ENCODE measurements around the gene NET1.
"Not testable (repeated sequence)": the region's sequence is repeated elsewhere in the genome, so short reads cannot be mapped to it uniquely, and the experiment has no call there.

The NET1 gene

DNA sequence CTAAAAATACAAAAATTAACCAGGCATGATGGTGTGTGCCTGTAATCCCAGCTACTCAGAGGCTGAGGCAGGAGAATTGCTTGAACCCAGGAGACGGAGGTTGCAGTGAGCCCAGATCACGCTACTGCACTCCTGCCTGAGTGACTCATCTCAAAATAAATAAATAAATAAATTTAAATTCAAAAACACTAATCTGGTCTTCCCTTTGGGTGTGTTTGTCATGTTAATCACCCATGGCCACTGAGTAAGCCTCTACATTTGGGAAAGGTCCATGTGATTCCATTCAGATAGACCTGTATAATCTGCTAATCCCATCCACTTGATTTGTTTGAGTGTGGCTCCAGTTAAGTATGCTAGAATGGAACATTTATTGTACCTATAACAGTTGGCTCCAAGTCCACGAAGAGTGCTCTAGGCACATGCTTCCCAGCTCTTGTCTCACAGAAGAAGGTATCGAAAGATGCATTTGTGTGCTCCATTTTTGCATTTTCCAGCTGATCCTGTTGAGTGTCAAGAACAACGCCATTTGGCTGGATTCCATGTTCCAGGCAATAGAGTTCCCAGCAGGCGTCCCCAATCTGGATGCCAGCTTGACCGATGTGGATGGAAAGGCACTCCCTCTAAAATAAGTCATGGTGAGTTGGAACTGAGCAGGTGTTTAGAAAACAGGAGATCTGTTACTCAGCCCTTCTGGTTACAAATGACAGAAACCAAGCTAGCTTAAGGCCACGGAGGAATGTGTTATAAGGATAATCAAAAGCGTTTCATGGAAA lies 11.7 kb upstream of the NET1 start:
- no peak for DNase-seq

DNA sequence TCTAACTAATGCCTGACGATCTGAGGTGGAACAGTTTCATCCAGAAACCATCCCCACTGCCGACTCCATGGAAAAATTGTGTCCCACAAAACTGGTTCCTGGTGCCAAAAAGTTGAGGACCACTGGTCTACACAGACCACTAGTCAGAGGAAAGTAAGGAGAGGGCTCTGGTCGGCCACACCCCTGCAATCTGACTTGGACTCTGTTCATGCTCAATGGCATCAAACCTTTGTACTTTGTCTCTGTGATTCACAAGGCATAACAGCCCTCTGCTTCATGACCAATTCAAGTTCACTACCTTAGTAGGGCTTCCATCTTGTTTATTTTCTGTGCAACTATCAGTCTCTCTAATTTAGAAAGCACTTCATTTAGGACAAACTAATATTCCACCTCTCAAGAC lies 9.6 kb upstream of the NET1 start:
- DNase-seq: no peak

DNA sequence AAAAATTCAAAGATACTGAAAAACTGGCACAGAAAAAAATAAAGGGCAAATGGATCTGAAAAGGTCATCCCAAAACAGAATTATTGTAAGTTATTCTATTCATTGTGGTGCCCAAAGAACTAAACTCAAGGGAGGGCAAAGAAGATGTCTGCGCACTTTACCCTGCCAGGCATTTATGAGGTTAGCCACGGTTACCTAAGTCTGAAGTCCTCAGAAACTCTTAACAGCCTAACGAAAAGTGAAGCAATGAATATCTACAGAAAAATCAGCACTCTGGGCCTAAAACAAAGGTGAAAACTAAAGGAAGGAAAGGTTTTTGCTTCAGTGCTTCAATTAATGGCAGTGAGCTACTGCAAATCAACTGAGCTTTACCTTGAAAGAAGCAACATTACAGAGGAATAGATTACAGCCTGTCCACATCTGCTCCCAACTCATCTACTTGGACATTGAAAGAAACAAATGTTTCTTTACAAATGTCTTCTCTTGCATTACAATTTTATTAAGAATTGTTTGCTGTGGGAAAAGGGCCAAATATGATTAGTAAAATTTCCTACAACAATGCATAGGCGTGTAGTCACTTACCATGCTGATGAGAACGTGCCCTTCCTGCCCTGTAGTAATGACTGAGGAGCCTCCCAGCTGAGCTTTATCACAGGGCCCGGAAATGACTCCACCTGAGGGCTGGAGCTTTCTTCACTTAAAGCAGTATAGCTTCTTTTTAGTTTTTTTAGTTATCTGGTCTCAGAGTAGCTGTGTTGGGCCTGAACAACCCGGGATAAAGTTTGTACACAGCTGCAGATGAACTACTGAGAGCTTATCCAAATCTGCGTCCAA lies 7.9 kb upstream of the NET1 start, which contains the start of gene TUBAL3:
TSS of gene TUBAL3 (minus strand) at position 621 of the 834 bp plus-strand sequence. CDS start at position 585, 36 bp downstream.
- DNase-seq: peak in 1 of 5 experiments; percentile 19

DNA sequence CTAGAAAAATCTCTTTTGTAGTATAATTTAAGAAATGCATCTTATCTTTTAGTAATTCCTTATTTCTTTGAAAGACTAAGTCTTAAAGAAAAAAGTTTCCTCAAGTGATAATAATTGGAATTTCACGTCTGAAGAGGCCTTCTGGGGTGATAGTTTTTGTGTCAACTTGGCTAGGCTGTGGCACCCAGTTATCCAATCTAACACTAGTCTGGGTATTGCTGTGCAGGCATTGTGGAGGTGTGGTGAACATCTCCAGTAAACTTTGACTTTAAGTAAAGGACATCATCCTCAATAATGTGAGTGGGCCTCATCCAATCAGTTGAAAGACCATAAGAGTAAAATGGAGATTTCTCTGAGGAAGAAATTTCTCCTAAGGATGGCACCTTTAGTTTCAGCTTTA lies 5.4 kb upstream of the NET1 start:
- no peak for DNase-seq

DNA sequence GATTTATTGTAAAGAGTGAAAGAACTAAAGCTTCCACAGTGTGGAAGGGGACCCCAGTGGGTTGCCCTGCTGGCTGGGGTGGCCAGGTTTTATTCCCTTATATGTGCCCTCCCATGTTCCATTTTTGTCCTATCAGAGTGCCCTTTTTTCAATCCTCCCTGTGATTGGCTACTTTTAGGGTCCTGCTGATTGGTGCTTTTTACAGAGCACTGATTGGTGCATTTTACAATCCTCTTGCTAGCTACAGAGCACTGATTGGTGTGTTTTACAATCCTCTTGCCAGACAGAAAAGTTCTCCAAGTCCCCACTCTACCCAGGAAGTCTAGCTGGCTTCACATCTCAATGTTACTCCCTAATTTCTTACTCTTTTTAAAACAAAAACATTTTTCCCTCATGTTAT lies 1.6 kb upstream of the NET1 start:
- DNase-seq: not testable (repeated sequence)

DNA sequence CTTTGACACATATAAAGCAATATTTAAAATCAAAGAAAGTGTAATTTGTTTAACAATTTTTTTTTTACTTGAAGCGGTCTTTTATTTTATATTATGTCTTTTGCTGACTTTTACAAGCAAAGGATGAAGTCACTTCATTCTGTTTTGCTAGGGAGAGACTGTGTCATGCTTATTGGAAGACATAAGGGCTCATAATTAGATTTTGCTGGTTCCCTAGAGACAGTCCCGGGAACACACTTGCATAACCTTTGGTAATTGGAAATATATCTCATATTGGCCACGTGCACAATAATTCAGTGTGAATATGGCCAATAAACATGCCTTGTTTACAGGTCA lies 448 bp upstream of the NET1 start:
- no peak for DNase-seq

DNA sequence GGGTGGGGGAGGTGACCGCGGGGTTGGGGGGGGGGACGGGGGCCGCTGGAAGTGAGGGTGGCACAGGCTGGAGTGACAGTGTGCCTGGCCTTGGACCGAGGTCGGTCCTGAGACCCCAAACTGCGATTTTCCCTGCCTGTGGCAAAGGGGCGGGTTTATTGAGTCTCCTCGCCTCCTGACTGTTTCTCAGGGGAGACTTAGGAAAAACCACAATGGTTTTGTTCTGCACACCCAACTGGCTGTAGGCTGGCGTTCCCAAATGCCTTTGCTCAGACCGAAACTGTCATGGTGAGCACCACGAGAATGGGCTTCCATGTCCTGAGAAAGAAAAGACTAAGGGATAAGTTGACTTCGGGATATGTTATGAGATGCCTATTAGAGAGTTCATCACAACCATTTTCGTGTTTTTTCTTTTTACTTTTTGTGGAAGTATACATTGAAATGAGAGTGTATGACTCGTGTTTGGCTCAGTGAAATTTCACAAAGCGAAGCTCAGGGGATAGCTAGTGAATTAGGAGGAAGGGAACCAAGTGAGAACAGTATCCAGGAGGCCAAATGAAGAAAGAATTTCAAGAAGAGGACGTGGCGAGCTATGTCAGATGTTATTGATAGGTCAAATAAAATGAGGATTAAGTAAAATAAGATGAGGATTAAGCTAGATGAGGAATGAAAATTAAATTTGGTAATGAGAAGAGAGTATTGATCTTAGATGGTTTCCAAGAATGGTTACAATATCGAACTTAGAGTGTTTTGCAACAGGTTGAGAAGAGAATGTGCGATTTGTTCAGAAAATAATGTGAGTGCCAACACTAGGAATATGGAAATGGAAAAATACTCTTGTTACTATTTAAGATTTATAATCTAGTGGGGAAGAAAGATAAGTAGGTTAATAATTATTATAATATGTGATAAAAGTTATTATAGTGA lies 918 bp downstream of the NET1 start:
- DNase-seq: no peak

DNA sequence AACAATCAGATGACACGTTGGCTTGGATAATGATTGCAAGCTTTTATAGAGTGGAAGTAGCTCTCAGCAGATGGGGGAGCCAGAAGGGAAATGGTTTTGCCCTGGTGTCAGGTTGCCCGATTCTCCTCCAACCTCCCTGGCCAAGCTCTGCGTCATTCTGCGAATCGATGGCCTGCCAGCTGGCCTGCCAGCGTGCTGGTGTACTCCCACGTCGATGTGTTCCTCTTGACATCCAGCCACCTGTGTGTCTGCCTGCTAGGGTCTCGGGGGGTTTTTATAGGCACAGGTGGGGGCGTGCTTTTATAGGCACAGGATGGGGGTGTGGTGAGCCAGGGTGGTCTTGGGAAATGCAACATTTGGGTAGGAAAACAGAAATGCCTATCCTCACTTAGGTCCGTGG lies 4.6 kb downstream of the NET1 start:
- no peak for DNase-seq

DNA sequence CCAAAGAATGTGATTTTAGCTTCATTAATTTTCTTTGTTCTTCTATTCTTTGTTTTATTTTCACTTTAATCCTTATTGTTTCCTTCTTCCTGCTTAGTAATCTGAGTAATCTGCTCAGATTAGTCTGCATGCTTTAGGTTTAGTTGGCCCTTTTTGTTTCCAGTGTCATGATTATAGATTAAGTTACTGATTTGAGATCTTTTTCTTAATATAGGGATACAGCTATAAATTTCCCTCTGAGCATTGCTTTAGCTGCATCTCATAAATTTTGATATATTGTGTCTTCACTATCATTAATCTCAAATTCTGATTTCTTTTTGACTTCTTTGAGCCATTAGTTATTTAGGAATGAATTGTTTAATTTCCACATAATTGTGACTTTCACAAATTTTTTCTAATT lies 6.2 kb downstream of the NET1 start:
- DNase-seq: no peak

DNA sequence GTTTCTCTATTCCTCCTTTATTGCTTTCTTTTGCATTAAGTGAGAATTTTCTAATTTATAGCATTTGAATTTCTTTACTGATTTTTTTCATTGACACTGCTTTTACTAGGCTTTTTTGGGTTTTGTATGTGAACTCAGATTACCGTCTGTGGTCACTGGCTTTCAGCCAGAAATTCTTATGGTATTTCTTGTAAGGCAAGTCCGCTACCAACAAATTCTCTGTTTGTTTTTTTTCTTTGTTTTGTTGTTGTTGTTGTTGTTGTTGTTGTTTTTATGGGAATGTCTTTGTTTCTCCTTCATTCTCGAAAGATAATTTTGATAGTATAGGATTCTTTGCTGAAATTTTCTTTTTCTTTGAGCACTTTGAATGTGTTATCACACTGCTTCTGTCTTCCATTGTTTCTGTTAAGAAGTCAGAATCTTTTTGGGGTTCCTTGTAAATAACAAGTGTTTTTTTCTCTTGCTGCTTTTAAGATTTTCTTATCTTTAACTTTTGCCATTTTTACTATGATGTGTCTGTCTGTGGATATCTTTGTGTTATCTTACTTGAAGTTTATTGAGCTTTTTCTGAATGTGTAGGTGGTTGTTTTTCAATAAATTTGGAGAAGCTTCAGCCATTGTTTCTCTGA lies 7.2 kb downstream of the NET1 start:
- no peak for DNase-seq

DNA sequence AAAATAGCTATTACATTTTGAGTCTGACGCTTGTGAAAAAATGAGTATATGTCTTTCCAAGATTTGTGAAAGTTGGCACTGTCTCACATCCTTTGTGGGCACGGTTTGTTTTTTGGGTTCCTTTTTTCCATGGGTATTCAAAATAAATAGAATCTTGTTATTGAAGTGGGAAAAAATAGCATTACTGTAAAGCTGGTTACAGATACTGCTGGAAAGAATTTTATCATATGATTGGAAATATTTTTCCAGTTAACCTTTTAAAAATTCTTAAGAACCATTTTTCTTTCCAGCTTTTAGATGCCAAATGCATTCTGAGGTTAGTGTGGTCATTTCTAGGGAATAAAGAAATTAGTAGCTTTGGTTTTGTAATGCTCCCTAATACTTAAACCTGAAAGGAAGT lies 11.4 kb downstream of the NET1 start:
- no peak for DNase-seq

DNA sequence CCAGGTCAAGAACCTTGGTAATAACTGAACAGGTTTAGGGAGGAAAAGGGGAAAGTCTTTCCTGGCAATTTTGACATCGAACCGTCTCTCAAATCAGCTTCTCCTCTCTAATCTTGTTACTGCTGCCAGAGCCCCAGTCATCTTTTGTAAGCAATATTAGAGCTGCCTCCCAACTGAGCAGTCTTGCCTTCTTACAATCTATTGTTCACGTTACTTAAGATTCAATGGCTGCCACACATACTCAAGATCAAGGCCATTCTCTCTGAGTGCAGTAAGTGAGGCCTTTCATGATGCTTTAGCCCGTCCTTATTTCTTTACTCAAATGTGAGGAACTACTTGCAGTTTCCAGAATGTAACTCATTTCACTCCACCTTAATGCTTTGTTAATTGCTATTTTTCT lies 12.4 kb downstream of the NET1 start:
- no peak for DNase-seq

DNA sequence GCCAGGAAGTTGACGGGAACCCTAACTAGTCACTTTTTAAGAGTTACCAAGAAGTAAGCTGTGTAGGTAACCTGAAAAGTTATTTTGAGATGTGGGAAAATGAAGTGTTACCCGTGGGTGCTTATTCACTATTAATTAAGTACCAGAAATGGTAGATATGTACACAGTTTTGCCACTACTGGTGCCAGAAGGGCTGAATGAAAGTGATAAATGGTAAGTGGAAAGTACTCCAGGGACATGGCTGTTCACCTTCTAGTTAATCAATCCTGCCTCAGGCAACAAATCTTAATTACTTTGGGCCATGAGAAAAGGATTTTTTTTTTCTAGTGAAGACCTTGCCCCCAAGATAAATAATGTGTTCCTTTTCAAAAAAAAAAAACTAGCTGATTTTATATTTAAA lies 15.8 kb downstream of the NET1 start:
- DNase-seq: no peak

DNA sequence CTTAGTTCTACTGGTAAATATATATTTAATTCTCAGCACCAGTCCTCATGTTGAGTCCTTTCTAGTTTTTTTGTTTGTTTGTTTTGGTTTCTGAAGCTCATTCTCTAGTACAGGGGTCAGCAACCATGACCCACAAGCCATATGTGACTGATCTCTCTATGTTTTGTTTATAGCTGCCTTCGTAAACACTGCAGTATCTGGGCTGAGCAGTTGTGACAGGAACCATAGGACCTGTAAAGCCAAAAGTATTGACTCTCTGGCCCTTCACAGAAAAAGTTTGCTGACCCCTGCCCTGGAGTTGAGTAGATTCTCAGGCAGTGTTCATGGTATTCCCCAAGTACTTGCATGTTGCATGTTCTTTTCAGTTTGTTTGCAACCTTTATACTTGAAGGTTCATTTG lies 20.8 kb downstream of the NET1 start:
- DNase-seq: no peak

DNA sequence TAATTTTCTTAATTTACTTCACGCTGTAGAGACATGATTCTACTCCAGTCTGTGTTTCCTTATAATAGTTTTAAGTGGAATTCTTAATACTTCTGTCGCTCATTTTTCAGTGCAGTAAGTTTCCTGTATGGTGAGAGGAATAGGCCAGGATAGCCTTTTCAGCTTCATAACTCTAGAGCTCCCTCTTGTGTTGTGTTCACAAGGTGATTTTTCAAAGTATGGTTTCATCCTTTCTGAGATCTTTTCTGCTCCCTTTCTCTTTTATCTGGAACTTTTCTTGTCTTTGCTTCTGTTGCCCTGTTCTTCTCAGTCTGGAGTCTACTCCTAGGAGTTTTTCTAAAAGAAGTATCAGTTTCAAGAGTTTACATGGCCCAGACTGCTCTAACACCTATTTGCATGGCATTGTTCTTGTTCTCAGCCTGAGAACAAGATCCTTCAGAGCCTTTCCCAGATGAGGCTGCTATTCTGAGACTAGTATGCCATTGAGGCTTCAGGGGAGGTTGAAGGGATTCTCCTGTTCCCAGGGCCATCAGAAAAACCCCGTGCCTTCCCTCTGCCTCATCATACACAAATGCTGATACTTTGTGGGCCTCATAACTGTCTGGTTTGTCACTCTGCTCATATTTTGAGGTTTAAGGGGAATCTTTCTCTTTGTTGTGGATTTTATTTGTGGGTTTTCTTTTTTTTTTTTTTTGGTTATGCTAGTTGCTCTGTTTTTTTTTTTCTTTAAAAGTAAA lies 21.8 kb downstream of the NET1 start:
- peak in 1 of 5 experiments; percentile 54 for DNase-seq

DNA sequence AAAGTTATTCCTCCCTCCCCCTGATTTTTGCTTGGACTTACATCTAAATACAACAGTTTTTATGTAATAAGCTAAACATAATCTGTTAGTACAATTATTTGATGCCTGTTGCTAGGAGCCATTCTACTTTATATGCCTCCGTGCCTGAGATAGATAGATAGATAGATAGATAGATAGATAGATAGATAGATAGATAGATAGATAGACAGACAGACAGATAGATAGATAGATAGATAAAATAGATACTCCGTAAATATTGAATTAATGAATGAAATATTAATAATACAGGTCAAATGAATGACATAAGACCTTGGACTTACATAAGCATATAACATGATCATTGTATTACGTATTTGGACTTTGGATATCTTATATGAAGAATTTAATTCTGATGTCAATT lies 23.0 kb downstream of the NET1 start:
- no peak for DNase-seq

DNA sequence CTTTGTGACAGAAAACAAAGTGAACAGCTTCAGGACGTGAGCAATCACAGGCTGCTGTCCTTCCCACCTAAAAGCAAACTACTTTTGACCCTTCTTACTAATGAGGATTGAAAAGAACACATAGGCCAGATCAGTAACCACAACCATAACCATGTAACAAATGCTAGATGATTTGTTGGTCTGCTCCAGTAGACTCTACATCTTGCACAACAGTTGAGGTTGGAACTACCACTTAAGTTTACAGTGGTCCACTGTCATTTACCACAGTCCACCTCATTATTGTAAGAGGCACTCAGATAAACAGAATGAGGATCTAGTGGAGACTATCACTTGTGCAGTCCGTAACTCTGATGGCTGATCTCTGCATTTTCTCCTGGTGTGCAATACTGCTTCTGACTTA lies 27.8 kb downstream of the NET1 start:
- no peak for DNase-seq

DNA sequence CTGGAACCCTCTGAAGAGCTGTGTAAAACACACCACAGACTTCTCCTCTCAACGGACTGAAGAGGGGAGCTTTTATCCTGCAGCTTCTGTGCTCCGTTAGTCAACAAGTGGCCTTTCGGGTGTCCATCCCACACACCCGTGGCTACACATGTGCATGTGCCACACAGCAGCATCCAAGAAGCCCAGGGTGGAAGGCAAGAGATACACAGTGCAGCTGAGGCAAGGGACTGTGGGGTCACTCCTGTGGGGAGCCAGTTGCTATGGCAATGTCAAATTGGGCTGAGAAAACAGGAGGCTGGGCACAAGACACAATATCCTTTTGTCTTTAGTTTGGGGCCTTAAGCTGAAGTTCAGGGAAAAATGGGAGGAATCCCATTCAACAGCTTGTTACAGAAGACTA lies 28.7 kb downstream of the NET1 start:
- DNase-seq: no peak

DNA sequence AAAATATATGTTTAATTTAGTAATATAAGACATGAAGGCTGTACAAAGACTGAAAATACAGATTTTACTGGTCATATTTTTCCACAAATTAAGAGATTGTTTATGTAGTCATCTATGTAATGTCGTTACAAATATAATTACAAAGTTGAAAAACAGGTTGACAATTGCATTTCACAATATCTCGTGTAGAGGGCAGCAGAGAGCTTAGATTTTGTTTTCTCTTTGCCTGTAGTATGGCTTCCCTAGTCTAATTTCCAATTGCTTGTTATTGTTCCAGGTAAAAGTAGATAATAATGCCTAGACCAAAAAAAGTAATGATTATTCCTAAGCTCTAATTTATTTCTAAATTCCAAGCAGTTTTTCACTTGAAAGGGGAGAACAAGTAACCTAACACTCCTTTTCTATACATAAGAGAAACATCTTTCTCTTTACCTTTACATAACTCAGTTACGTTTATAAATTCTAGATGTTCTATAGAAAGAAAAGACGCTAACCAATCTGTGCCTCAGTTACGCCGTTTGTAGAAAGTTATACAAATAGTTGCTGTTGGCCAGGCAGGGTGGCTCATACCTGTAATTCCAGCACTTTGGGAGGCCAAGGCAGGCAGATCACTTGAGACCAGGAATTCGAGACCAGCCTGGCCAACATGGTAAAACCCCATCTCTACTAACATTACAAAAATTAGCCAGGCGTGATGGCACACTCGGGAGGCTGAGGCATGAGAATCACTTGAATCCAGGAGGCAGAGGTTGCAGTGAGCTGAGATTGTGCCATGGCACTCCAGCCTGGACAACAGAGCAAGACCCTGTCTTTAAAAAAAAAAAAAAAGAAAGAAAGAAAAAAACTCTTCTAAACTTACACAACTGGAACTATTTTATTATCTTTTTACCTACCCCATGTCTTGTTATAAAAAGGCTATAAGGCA lies 30.0 kb downstream of the NET1 start:
- DNase-seq: peak in 2 of 5 experiments; percentile 19 to 66

DNA sequence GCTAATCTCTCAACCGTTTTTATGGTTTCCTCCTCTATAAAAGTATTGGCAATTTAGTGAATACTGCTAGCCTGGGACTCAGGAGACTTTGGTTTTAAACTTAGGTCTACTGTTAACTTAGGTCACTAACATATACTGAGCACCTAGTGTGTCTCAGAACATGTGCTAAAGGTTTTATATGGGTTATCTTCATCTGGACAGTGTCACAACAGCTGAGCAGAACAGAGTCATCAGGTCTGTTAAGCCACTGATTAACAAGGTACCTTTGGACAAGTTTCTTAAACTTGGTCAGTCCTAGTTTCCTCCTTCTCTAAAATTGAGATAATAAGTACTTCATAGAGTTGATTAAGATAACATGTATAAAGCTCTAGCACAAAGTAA lies 30.6 kb downstream of the NET1 start:
- no peak for DNase-seq

DNA sequence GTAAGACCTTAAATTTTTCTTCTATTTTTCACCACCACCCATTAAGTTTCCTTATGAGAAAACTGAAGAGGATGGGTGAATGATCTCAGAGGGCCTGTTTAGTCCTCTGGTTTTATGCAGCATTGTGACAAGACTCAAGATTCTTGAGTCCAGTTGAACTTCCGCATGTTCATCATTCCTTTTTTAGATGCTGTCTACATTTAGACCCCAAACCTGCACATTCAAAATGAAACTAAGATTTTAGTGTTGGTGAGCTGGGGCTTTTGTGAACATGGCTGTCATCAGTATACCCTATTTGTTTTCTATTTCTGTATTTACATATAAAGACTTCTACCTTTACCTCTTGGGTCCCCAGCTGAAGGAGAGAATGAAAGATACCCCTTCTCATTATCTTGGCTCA lies 31.1 kb downstream of the NET1 start:
- peak in 1 of 5 experiments; percentile 82 for DNase-seq
